SIG-M5 (cell line): Measurements from ENCODE around the gene FOSL1.

ENCODE experiments used
- DNase-seq: peaks from one replicate; lab custom pipeline; 2025; lab: John Stamatoyannopoulos, UW

The FOSL1 gene

GRCh38 chr11:65919573-65920371 lies 19.6 kb upstream of the FOSL1 start:
- DNase-seq, result no peak

GRCh38 chr11:65919141-65919572 lies 19.0 kb upstream of the FOSL1 start, which contains the start of gene DRAP1:
DRAP1 (plus strand) TSS chr11:65919426; CDS start chr11:65919502, 76 bp downstream.
- peak; percentile 83 for DNase-seq

GRCh38 chr11:65918211-65919140 lies 18.3 kb upstream of the FOSL1 start, which contains the start of gene C11orf68:
C11orf68 (minus strand) TSS chr11:65919062; CDS start chr11:65919031, 31 bp downstream.
- no peak for DNase-seq

GRCh38 chr11:65917434-65918210 lies 17.4 kb upstream of the FOSL1 start:
- DNase-seq, result no peak

- DNase-seq, result no peak
These were observed 16.9 kb upstream of the FOSL1 start for GRCh38 chr11:65917077-65917433.

- no peak for DNase-seq
These were observed 16.2 kb upstream of the FOSL1 start for GRCh38 chr11:65916391-65916790.

GRCh38 chr11:65915821-65916251 lies 15.6 kb upstream of the FOSL1 start:
- DNase-seq, result no peak

GRCh38 chr11:65915101-65915820 lies 15.1 kb upstream of the FOSL1 start:
- no peak for DNase-seq

- no peak for DNase-seq
These were observed 12.7 kb upstream of the FOSL1 start for GRCh38 chr11:65912845-65913244.

GRCh38 chr11:65911682-65912568 lies 11.7 kb upstream of the FOSL1 start:
- DNase-seq, result no peak

GRCh38 chr11:65907878-65908277 lies 7.7 kb upstream of the FOSL1 start:
- no peak for DNase-seq

- DNase-seq, result no peak
These were observed 6.4 kb upstream of the FOSL1 start for GRCh38 chr11:65906602-65907001.

- DNase-seq, result no peak
These were observed 3.5 kb upstream of the FOSL1 start for GRCh38 chr11:65903715-65904114.

GRCh38 chr11:65903068-65903481 lies 2.9 kb upstream of the FOSL1 start:
- DNase-seq, result no peak

GRCh38 chr11:65900899-65901180 lies 652 bp upstream of the FOSL1 start:
- no peak for DNase-seq

GRCh38 chr11:65899356-65900124 lies 648 bp downstream of the FOSL1 start:
- DNase-seq, result no peak

GRCh38 chr11:65898656-65899355 lies 1.4 kb downstream of the FOSL1 start:
- no peak for DNase-seq

GRCh38 chr11:65897020-65897471 lies 3.1 kb downstream of the FOSL1 start:
- DNase-seq, result no peak
